Lower lobe of right lung (tissue), 2 donors: ENCODE data around the gene CDADC1. TPM values are rescaled to one million over a fixed set of nuclear protein-coding genes. Genes with fewer than 3 reads are reported as not detected.

Experiments
- ATAC-seq, 2 donors: fragments of 200-7000 bp; cut with Tn5 transposase; one replicate each; pipeline ENCODE4 v1.9.1; 2020 to 2022; ENCODE audit warnings: mild to moderate bottlenecking in 2 of 2, moderate library complexity in 2 of 2
- DNase-seq: peaks from one replicate; pipeline ENCODE4 v3.0.0-alpha.2; 2020
- H3K27ac ChIP-seq: fragments of 200-600 bp; one replicate; pipeline ENCODE4 v1.8.0; 2022
- H3K27me3 ChIP-seq: fragments of 200-600 bp; one replicate; pipeline ENCODE4 v1.8.0; 2022; ENCODE audit warnings: low read depth
- H3K36me3 ChIP-seq: fragments of 200-600 bp; one replicate; pipeline ENCODE4 v1.8.0; 2022; ENCODE audit warnings: mild to moderate bottlenecking
- H3K4me1 ChIP-seq: fragments of 200-600 bp; one replicate; pipeline ENCODE4 v1.8.0; 2022
- H3K4me3 ChIP-seq: fragments of 200-600 bp; one replicate; pipeline ENCODE4 v1.8.0; 2022; ENCODE audit warnings: mild to moderate bottlenecking
- H3K9me3 ChIP-seq: fragments of 200-600 bp; one replicate; pipeline ENCODE4 v1.8.0; 2022
- intact Hi-C: fragments of 100-400 bp; cut with DNase I; formaldehyde crosslinking; loops from one replicate; pipeline ENCODE4 v1.11.0; 2022
- total RNA-seq: library from RNA; stranded (reverse); fragmentation: NEBNext Ultra II Directional; extraction: Animal tissue kit (Norgen Biotek cat#: 25700); gene quantifications from one replicate; pipeline ENCODE4 v1.2.1, GENCODE V29; 2021
- TF ChIP-seq, protein P1 (sequence below): fragments of 200-600 bp; IDR thresholded peaks from one replicate; pipeline ENCODE4 v1.8.0; 2022; ENCODE audit warnings: antibody characterized with exemption, mild to moderate bottlenecking
- donor health status: DM: no; HTN: yes; CAD: no; lungs with severe emphysema.

Gene CDADC1
- total RNA-seq, 1 donor from 2014 or later: 7.9 TPM

DNA sequence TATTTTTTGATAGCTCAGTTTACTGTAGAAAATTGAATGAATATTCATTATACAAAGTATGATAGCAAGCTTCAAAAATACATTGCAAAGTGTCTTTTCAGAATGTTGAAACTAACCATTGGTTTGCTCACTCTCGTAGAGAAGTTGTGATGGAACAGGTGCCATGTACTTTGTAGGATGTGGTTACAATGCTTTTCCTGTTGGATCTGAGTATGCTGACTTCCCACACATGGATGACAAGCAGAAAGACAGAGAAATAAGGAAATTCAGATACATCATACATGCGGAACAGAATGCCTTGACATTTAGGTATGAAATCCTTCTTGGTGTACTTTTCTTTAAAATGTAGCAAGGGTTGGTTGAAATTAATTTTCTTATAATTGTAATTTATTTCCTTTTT lies 30.5 kb downstream of the CDADC1 start:
- Histone ChIP-seq H3K27ac (no peak overlapping the region), H3K27me3 (no peaks in the 10 kb centered on the region), H3K36me3 (peaks cover 27% of the 10 kb centered on the region), H3K4me3 (no peak overlapping the region), H3K4me1 (no peaks in the 10 kb centered on the region), H3K9me3 (no peaks in the 10 kb centered on the region)
- intact Hi-C loops: no loop called here
- TF ChIP-seq, protein P1, sequence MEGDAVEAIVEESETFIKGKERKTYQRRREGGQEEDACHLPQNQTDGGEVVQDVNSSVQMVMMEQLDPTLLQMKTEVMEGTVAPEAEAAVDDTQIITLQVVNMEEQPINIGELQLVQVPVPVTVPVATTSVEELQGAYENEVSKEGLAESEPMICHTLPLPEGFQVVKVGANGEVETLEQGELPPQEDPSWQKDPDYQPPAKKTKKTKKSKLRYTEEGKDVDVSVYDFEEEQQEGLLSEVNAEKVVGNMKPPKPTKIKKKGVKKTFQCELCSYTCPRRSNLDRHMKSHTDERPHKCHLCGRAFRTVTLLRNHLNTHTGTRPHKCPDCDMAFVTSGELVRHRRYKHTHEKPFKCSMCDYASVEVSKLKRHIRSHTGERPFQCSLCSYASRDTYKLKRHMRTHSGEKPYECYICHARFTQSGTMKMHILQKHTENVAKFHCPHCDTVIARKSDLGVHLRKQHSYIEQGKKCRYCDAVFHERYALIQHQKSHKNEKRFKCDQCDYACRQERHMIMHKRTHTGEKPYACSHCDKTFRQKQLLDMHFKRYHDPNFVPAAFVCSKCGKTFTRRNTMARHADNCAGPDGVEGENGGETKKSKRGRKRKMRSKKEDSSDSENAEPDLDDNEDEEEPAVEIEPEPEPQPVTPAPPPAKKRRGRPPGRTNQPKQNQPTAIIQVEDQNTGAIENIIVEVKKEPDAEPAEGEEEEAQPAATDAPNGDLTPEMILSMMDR: no peak
- DNase-seq: no peak
- ATAC-seq: no peak

DNA sequence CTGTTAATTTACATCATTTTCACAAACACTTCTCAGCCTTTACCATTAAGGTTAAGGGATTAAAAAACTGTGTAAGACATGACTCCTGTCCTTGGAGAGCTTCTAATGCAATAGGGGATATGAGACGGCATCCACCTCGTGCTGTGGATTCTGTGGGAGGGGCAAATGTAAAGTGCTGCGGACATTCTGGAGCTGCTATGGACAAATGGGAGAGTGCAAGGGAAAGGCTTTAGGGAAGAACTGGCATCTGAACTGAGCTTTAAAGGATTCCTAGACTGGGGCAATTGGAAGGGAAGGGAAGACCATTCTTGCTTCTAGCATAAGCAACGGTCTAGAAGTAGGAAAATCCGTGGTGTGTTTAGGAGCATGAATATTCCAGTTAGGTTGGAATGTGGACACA lies 31.4 kb downstream of the CDADC1 start:
- Histone ChIP-seq H3K27me3 (no peaks in the 10 kb centered on the region), H3K27ac (no peak overlapping the region), H3K4me1 (no peaks in the 10 kb centered on the region), H3K4me3 (no peak overlapping the region), H3K36me3 (peaks cover 27% of the 10 kb centered on the region), H3K9me3 (no peaks in the 10 kb centered on the region)
- TF ChIP-seq, protein P1: no peak
- ATAC-seq (no peak), DNase-seq (no peak)
- intact Hi-C loops: no loop called here

GRCh38 chr13:49279885-49280284 lies 32.2 kb downstream of the CDADC1 start:
- peaks cover 27% of the 10 kb centered on the region for H3K36me3 ChIP-seq
- H3K4me3 ChIP-seq: no peak overlapping the region
- ATAC-seq (no peak), DNase-seq (no peak)
- intact Hi-C loops: no loop called here
- H3K4me1 ChIP-seq: no peaks in the 10 kb centered on the region
- no peaks in the 10 kb centered on the region for H3K9me3 ChIP-seq
- H3K27me3 ChIP-seq: no peaks in the 10 kb centered on the region
- H3K27ac ChIP-seq: no peak overlapping the region
- TF ChIP-seq, protein P1: no peak

GRCh38 chr13:49287995-49288394 lies 40.3 kb downstream of the CDADC1 start:
- Histone ChIP-seq H3K36me3 (peaks cover 11% of the 10 kb centered on the region), H3K4me3 (no peak overlapping the region), H3K27me3 (no peaks in the 10 kb centered on the region), H3K9me3 (no peaks in the 10 kb centered on the region), H3K27ac (no peak overlapping the region), H3K4me1 (peaks cover 4% of the 10 kb centered on the region)
- intact Hi-C loops: no loop called here
- TF ChIP-seq, protein P1: no peak
- ATAC-seq (no peak), DNase-seq (no peak)

DNA sequence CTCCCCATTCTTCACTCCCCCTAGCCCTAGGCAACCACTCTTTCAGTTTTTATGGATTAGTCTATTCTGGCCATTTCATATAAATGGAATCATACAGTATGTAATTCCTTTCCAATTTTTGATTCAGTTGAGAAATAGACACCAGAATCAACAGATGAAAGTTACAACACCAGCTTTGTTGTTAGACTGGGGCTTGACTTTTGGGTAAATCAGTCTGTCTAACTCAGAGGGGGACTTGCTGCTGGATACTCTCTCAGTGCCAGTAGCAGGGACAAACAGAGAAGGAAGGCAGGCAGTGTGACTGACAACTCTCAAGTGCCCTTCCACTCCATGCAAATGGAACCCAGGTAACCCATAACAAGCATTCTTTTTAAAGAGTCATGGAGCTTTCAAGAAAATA lies 40.7 kb downstream of the CDADC1 start:
- TF ChIP-seq, protein P1: no peak
- ATAC-seq (no peak), DNase-seq (no peak)
- H3K4me1 ChIP-seq: peaks cover 8% of the 10 kb centered on the region
- H3K4me3 ChIP-seq: no peak overlapping the region
- no peak overlapping the region for H3K27ac ChIP-seq
- H3K36me3 ChIP-seq: peaks cover 11% of the 10 kb centered on the region
- H3K27me3 ChIP-seq: no peaks in the 10 kb centered on the region
- intact Hi-C loops: no loop called here
- H3K9me3 ChIP-seq: no peaks in the 10 kb centered on the region
